Muscle of back (tissue), 11 donors: ENCODE results near the gene PGBD5. TPM values are rescaled to one million over a fixed set of nuclear protein-coding genes. Genes with fewer than 3 reads are reported as not detected.

Experiments
- DNase-seq, 3 donors: peaks; one replicate each; pipeline versions ENCODE4 v3.0.0 to v3.0.0-alpha.2; 2013
- polyA plus RNA-seq, 10 donors: library from polyadenylated mRNA; unstranded; fragments of 120-200 nt; gene quantifications; one replicate each; pipeline ENCODE4 v1.2.1, GENCODE V29; 2013; ENCODE audit not compliant: insufficient read length in 10 of 10

Gene PGBD5
- polyA plus RNA-seq, 10 donors = 5.2 to 39.1 (median 20.1) TPM

DNA sequence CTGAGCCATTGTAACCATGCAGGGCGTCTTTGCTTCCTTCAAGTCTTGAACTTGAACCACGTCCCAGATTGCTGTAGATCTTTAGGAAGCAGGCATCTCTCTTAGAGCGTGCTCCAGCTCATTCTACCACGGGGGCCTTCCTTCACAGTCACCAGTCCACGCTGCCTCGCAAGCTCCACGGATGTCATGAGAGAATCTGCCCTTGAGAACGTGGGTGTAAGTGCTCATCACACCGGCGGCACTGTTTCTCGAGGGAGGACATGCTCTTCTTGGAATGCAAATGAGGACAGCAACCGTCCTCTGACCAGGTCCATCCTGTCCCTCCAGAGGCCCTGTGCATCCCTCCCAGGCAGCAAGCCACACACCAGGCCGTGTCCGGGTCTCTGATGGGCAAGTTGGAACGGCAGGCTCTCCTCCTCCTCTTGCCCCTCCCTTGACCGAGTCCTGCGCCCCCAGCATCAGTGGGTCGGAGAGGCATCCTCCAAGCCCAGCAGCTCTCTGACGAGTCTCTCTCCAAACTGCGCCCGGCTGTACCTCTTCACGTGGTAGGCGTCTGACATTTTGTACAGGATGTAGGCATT is 103.1 kb downstream of the PGBD5 start:
- DNase-seq = no peak

DNA sequence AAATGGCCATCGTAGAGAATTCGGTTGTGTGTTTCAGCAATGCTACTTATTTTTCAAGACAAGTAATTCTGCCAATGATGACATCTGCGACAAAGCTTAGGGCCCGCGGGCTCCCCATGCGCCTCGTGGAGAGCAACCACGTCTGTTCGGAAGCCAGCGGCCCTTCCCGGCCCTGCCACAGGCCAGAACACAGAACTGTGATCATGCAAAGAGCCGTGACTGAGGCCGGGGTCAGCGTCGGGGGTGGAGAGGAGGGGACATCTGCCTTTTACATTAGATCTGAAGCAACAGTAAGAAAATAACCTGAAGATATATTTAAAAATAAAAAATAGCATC is 103.7 kb downstream of the PGBD5 start:
- no peak for DNase-seq

DNA sequence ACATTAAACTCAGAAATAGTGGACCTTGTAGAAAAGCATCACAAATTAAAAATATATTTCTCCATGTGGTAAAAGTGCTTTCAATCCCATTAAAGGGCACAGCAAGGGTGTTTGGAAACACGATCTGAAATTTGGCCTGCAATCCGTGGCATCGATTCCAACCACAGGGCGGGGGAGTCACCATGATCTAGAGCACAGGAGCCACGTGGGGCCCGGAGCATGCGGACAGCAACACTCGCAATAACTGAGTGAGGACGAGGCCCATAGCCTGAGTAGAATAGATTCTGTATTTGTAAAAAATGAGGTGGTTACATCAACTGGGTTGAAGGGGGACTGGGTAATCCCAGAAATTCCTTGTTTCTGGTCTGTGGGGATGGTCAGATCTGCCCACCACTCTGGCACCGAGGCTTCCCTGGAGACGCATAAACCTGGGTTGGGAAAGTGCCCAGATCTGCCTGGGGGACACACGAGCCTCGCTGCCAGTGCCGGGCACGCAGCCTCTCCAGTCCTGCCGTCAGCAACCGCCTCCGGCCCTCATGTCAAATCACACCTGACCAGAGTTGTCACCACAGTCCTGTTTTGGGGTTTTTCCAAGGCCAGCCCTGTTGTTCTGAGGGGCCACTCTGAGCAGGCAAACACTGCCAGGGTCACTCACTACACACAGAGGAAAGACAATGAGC is 104.3 kb downstream of the PGBD5 start:
- peak in 2 of 3 donors; percentile 21 to 49 for DNase-seq

DNA sequence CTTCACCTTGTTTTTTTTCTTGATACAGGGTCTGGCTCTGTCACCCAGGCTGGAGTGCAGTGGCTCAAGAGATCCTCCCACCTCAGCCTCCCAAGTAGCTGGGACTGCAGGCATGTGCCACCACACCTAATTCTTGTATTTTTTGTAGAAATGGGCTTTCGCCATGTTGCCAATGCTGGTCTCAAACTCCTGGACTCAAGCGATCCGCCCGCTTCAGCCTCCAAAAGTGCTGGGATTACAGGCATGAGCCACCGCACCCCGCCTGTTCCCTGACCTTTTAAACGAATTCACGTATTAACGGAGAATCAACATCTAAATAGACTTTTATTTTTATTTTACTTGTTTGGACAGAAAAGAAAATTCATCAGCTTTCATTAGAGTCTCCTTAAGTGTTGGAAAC is 104.8 kb downstream of the PGBD5 start:
- DNase-seq = no peak

DNA sequence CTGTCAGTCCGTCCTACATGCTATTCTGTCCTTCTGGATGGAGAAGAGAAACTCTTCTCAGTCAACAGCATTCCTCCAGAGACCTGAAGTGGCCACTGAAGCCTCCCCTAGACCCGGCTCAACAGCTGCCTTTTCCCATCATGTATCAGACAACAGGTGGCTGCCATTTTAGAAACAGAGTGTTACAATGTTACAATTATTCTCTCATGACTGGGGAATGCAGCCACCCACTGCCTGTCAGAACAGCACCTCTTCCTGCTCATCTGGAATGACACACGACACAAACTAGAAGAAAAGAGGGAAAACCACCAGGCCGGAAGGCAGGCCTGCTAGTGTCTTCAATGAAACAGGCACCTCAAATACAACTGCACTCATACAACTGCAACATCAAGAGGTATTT is 105.3 kb downstream of the PGBD5 start:
- peak; percentile 56 to 71 (median 58) for DNase-seq

DNA sequence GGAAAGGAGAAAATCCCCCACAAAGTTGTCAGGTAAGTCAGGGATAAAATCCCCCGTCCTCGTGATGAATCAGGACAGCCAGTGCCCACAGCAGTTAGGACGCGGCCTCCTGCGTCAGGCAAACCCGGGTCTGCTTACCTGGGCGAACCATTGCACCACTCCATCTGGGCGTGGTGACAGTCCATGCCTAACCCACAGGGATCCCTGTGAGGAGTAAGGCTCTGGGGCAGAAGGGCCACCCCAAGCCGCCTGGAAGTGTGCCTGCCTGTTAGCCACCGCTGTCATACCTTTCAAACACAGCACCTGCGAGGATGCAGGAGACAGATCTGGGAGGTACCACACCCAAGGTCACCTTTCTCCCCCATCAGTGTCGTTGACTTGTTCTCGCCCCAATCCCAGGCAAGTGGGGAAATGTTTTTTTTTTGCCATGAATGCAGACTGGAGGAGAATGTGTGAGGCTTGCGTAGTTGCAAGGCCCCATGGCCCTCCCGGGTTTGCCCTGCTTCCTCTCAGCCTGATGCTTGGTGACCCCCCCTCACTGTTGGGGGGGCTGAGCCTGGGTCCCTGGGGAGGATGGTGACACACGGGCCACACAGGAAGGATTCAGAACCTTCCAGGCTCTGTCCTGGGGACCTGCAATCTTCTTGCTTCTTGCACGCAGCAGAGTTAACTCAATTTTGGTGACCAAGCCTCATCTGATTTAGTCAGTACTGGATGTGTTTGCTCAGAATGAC is 107.0 kb downstream of the PGBD5 start:
- DNase-seq = no peak

DNA sequence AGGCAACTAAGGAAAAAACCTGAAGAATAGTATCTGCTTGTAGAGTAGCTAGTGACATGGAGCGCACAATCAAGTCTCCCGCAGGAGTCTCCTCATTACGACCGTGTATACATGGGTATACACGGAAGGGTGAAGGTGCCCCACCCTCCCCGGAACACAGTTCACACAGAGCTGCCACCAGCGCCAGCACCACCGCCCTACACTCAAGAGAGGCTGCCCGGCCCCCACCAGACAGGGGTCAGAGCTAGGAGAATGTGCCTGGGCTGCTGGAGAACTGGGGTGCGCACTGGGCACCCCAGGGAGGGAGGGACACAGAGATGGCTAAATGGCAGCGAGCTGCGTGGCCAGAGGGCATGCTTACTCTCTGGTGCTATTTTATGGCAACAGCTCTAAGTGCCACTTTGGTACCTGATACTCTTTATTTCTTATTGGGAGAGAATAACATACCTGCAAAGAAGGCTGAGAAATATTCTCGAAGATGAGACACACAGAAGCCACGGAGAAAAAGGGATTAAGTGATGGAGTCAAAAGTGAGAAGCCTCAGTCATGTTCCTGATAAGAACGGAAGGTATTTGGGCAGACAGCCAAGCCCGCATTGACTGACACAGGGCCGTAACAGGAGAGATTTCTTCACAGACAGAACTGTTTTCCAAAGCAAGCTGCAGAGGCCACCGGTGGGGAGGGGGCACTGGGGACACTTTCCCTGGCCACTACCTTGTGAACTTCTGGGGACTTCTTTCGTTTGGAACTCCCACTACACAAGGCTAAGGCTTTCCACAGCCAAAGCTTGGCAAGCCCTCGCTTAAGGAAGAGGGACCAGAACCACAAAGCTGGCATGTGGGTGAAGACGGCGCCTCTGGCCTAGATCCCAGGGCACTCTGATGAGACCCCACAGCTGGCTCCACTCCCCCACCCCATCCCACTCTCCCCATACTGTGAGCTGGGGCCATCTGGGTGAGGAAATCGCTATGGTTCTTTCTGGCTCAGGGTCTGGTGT is 108.0 kb downstream of the PGBD5 start:
- DNase-seq = no peak

DNA sequence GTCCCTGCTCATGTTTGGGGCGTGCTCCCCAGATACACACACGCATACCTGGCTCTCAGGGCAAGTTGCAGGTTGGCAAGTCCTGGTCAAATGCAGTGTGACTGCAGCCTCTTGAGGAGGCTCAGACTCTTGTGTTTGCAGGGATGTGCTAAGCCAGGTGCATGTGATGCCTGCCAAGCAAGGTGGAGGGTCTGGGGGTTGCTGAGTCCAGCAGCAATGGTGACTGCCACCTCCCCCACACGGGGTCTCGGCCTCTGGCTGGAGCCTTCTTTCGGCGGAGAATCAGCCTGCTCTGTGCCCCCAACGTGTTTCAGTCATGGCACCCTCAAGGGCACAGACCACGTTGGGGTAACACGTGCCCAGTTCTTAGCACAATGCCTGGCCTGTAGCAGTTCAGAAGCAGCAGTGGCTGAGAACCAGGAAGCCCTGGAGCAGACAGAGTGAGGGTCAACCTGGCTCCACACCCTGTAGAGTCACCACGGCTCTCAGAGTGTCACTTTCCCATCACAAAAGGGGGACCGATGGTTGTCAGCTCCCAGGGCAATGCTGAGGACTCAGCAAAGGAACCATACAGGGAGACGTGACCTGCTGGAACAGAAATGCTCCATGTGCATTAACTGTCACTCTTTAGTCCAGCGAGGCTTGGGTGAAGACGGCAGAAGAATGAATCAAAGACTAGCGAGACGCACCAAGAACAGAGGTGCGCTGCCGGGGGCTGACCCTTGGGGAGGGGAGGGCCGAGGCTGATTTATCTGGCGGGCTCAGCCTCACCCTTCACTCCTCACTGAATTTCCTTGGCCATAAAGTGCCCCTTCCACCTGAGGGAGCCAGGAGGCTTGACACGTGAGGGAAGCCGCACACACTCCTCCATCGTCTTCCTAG is 109.0 kb downstream of the PGBD5 start:
- DNase-seq = no peak

DNA sequence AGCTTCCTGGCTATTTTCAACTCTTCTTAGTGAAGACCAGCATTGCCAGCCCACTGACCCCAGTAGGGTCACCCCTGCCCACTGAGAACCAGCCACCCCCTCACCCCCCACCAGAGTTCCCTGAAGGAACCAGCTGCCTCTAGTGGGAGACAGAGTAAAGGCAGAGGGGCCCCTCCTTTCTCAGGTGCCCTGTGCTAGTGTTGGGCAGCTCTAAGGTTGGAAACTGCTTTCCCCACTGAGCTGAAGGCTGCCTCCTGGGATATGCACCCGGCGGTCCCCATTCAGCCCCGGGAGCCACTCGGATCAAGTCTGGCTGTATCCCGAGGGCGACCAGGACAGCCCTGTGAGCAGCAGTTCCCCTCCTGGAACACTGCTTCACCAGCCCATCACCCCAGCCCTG is 111.0 kb downstream of the PGBD5 start:
- no peak for DNase-seq

DNA sequence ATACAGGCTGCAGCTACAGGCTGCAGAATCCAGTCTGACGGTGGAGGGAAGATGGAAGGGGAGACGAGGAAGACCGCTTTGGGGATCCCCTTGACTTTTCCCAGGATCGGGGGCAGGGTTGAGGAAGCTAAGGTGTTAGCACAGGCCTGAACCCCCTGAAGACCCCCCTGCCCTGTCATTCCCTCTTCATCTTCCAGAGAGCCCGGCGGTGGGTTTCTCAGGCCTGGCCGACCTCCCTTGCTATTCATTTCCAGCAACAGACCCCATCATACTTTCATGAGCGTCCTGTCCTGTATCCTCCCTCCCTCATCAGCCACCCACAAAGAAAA is 112.0 kb downstream of the PGBD5 start:
- no peak for DNase-seq

DNA sequence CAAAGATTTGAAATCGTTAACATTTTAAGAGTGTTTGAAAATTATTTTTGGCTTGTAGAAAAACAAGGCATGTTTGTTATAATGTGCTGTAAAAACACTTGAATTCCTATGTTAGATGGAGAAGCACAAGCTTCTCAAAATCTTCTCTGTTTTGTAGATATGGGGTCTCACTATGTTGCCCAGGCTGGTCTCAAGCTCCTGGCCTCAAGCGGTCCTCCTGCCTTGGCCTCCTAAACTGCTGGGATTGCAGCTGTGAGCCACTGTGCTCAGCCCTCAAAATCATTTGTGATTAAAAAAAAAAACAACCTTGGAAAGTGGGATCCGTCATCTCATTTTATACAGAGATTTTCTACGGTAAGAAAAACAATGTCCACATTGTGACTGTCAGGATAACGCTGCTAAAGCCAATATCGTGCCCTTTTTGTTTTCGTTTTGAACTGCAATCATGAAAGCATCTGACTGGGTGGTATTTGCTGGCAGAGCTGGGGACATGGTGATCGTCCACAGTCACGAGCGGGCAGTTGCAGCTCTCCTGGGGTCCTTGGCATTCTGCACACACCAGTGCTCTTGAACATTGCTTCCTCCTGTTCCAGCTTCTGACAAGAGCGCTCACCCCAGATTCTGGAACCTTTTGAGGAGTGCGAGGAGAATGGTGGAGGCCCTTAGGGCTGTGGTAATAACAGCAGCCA is 112.5 kb downstream of the PGBD5 start:
- no peak for DNase-seq

DNA sequence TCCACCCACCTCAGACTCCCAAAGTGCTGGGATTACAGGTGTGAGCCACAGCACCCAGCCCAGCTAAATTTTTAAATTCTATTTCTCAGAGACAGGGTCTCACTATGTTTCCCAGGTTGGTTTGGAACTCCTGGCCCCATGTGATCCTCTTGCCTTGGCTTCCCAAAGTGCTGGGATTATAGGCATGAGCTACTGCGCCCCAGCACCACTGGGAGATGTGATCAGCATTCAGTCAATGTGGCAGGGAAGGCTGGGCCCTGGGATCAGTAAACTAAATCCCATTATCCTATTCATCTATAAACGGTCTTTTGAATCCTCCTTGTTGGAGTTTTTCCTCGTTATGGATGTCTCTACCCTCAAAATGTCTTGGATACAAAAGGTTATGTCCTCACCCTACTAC is 113.5 kb downstream of the PGBD5 start:
- no peak for DNase-seq

DNA sequence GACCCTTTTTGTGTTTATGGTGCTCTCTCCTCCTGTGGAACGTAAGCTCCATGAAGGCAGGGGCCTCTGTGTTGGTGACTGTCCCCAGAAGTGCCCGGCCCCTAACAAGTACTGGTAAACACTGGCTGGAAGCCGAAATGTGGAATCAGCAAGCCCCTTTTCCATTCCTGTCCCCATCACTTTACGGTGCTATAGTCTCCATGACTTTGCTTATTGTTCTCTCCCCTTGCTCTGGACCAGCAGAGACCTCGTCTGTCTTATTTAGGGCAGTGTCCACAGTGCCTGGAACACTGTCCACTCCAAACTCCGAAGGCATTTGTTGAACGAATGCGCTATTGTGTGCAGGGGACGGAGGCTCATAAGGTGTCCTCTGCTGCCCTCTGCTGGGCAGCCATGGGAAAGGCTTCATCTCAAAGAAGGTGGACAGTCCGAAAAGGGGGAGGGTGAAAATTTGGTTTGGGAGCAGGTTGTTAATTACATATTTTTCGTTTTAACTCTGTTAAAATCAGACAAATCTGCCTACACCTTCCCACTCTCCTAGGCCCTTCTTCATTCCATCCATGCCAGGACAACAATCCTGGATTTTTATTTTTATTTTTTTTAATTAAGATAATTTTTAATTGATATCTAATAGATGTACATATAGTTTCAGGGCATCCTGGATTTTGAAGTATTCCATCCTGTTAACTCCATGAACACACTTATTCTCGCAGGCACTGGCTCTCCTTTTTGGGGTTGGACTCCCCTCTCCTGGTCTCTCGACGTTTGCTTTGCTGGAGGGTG is 115.6 kb downstream of the PGBD5 start:
- DNase-seq = peak; percentile 66 to 89 (median 88)

DNA sequence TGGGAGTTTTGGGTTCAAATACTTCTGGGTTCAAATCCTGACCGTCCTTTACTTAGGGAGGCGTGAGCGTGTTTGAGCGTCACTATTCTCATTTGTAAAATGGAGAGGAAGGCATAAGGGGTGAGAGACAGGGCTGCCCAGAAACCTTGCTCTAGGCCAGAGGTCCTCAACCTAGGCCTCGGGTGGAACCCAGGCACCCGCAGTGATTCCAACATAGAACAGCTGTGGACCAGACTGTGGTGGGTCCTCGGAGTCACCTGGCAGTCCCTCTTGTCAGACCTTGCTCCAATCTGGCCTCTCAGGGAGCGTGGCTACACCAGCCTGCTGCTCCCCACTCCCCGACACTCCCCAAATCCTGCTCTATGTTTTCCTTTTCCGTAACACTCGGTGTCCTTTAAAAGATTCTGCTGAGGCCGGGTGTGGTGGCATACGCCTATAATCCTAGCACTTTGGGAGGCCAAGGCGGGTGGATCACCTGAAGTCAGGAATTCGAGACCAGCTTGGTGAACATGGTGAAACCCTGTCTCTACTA is 116.4 kb downstream of the PGBD5 start:
- DNase-seq = no peak

DNA sequence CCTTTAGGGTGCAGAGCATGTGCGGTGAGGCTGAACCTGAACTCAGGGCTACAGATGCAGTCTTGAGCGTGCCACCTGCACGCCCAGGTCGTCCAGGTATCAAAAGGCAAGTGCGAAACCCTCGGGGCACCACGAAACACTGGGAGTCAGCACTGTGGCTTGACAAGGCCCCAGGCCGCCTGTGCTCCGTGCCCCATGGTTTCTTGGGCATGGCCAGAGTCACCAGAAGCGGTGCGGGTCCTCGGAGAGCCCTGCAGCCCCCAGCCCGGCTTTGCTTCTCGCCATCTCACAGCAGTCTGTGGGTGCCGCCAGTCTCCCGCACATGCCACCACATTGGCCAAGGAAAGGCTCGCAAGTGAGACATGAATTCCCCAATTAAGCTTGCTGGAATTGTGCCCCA is 117.3 kb downstream of the PGBD5 start:
- DNase-seq = no peak

DNA sequence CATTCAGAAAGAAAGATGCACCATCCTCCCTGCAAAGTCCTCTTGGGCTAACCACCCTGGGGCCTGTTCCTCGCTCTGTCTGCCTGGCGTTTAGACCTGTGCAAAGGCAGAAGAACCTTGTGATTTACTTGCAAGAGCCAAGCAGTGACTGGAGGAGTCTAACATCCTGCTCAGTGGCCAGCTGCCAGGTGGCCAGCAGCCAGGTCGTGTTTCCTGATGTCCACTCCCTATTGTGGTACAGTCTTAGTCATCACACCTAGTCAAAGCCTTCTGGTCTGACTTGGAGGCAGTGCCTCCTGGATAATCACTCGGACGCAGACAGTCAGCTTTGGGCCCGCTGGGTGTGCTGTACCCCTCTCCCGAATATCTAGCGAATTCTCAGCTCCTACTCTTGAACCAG is 118.1 kb downstream of the PGBD5 start:
- peak in 1 of 3 donors; percentile 46 for DNase-seq

DNA sequence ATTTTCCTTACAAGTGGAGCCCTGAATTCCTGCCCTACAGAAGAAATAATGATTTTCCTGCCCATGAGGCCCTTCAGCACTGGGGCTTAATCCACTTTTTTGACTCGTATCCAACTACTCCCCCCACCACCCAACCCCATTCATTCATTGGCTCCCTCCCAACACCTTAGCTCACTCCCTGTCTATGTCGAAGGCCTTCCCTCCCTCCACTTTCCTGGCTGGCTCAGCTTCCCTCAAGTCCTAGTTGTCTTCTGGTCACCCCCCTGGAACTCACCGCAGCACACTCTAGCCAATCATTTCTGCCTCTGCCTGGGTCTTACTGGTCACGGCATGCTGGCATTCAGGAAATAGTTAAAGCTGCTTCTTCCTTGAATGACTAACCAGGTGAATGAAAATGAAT is 118.9 kb downstream of the PGBD5 start:
- DNase-seq = peak in 1 of 3 donors; percentile 44

DNA sequence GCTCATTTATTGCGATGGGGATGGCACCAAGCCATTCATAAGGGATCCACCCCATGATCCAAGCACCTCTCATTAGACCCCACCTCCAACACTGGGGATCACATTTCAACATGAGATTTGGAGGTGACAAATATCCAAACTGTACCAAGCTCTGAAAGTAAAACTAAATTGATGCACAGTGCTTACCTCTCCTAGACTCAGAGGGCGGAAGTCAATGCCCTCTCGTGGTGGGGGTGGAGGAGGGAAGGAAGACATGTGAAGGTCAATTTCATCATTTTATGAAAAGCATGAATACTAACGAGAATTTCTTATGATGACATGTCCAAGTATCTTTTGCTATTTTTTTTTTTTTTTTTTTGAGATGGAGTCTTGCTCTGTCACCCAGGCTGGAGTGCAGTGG is 120.0 kb downstream of the PGBD5 start:
- DNase-seq = no peak

DNA sequence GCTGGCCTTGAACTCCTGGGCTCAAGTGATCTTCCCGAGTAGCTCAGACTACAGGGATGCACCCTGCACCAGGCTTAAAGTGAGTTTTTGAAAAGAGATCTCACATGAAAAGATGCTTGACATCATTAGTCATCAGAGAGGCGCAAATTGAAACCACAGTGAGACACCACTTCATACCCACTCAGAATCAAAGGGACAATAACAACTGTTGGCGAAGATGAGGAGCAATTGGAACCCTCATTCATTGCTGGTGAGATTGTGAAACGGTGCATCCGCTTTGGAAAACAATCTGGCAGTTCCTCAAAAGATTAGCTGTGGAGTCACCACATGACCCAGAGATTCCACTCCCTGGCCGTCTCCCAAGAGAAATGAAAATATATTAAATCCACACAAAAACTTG is 122.3 kb downstream of the PGBD5 start:
- DNase-seq = no peak

DNA sequence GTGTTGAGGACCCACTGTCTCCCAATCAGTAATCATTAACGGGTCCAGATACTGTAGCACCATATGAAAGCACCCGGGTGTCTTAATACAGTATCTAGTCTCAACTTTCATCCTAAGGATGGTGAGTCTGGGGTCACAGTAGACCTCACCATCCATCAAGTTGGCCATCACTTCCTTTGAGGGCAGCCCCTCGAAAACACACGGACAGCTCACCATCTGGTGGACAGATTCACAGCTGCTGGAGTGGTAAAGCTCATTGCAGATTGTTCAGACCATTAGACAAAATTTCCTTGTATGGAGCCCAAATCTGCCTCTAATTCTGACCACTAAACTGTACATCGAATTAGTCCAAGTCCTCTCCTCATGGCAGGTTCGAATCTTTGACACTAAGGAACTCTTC is 123.1 kb downstream of the PGBD5 start:
- no peak for DNase-seq
